D721Med (cell line): ENCODE data around the gene CTNNA3.

Experiments
- DNase-seq: peaks from one replicate; pipeline ENCODE4 v3.0.0; 2011; ENCODE audit warnings: low spot score; ENCODE audit not compliant: insufficient read length
- FAIRE-seq: peaks from 2 replicates; lab custom pipeline; 2011; peaks lifted over from hg19 to GRCh38; lab: Jason Lieb, UNC
- TF ChIP-seq, protein P1 (sequence below): IDR thresholded peaks from 2 replicates; pipeline ENCODE4 v1.5.1; 2012; ENCODE audit warnings: mild to moderate bottlenecking, control low read depth; ENCODE audit not compliant: insufficient read depth; ENCODE audit errors: missing control alignments

CTNNA3 gene

DNA sequence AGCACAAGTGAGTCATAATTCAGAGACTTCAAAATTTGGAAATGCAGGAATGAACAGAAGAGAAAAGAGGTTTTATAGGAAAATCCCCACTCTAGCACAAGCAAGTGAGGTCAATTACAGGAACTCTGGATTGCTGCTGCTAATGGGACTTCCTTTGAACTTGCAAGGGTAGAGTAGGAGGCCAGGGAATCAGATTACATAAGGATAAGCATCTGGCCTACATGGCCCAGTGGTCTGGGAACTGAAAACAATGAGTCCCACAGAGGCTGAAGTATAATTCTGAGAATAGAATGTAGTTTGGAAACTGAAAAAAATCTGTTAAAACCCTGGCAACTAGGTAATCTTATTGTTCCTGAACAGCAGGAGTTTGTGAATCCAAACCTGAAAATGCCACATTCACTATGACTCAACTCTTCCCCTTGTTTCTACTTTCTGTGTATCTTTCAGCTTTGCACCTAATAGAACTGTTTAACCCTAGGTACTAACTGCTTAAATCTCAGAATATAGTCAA is 66.5 kb downstream of the CTNNA3 start:
- TF ChIP-seq, protein P1, sequence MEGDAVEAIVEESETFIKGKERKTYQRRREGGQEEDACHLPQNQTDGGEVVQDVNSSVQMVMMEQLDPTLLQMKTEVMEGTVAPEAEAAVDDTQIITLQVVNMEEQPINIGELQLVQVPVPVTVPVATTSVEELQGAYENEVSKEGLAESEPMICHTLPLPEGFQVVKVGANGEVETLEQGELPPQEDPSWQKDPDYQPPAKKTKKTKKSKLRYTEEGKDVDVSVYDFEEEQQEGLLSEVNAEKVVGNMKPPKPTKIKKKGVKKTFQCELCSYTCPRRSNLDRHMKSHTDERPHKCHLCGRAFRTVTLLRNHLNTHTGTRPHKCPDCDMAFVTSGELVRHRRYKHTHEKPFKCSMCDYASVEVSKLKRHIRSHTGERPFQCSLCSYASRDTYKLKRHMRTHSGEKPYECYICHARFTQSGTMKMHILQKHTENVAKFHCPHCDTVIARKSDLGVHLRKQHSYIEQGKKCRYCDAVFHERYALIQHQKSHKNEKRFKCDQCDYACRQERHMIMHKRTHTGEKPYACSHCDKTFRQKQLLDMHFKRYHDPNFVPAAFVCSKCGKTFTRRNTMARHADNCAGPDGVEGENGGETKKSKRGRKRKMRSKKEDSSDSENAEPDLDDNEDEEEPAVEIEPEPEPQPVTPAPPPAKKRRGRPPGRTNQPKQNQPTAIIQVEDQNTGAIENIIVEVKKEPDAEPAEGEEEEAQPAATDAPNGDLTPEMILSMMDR, result no peak
- no peak for FAIRE-seq
- no peak for DNase-seq

GRCh38 chr10:67622984-67623383 is 73.0 kb downstream of the CTNNA3 start:
- no peak for DNase-seq
- TF ChIP-seq, protein P1, result no peak
- no peak for FAIRE-seq

- FAIRE-seq, result no peak
- TF ChIP-seq, protein P1, result no peak
Measured at GRCh38 chr10:67622511-67622910, 73.5 kb downstream of the CTNNA3 start.

DNA sequence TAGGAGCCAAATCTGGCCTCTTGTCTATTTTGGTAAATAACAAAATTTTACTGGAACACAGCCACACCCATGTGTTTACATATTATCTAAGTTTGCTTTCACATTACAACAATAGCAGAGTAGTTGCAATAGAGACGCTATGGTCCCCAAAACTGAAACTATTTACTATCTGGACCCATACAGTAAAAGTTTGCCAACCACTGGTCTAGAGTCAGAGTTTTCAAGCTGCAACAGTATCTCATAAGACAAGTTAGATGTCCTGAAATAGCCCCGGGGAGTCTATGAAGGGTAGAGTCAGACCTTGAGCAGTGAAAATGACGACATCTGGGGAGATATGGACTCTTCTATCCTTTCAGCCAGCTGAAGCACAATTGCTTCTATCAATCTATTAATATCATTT is 74.2 kb downstream of the CTNNA3 start:
- TF ChIP-seq, protein P1, result no peak
- no peak for FAIRE-seq
- no peak for DNase-seq

More at GRCh38 chr10:67622511-67622910, 73.5 kb downstream of the CTNNA3 start:
- no peak for DNase-seq

- no peak for FAIRE-seq
- TF ChIP-seq, protein P1, result no peak
- no peak for DNase-seq
Measured at GRCh38 chr10:67618116-67618515, 77.9 kb downstream of the CTNNA3 start.

- no peak for DNase-seq
- TF ChIP-seq, protein P1, result no peak
- no peak for FAIRE-seq
Measured at GRCh38 chr10:67612577-67613537, 83.1 kb downstream of the CTNNA3 start.

DNA sequence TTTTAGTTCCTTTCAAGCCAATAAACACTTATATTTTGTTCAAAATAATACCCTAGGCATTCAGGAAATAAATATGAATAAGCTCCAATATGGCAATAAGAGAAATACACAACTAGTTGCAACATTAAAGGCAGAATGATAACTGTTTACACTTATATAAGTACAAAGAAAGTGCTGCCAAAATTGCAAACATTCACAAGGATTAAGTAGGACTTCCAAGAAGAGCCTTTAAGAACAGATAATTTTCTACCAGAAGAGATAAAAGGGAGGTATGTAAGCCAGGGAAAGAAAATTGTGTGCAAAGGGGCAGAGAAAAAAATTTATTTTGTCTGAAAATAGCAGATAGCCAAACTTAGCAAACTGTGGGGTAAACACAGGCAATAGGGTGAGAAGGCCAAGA is 83.8 kb downstream of the CTNNA3 start:
- FAIRE-seq, result no peak
- DNase-seq, result no peak
- TF ChIP-seq, protein P1, result no peak
